HG03135 (cell line): Measurements from ENCODE around the gene ANKRD28.
"Not testable (repeated sequence)": the region's sequence is repeated elsewhere in the genome, so short reads cannot be mapped to it uniquely, and the experiment has no call there.

Experiments
- ATAC-seq: cut with Tn5 transposase; IDR thresholded peaks from one replicate; pipeline ENCODE4 v1.9.1; 2021; ENCODE audit warnings: mild to moderate bottlenecking, moderate library complexity; ENCODE audit not compliant: unreplicated experiment

Gene ANKRD28

GRCh38 chr3:15638891-15639262, 158.9 kb downstream of the ANKRD28 start:
- ATAC-seq: no peak

GRCh38 chr3:15638193-15638890, 159.4 kb downstream of the ANKRD28 start:
- ATAC-seq: no peak

- ATAC-seq: no peak
These were observed 160.4 kb downstream of the ANKRD28 start for GRCh38 chr3:15637131-15637951.

DNA sequence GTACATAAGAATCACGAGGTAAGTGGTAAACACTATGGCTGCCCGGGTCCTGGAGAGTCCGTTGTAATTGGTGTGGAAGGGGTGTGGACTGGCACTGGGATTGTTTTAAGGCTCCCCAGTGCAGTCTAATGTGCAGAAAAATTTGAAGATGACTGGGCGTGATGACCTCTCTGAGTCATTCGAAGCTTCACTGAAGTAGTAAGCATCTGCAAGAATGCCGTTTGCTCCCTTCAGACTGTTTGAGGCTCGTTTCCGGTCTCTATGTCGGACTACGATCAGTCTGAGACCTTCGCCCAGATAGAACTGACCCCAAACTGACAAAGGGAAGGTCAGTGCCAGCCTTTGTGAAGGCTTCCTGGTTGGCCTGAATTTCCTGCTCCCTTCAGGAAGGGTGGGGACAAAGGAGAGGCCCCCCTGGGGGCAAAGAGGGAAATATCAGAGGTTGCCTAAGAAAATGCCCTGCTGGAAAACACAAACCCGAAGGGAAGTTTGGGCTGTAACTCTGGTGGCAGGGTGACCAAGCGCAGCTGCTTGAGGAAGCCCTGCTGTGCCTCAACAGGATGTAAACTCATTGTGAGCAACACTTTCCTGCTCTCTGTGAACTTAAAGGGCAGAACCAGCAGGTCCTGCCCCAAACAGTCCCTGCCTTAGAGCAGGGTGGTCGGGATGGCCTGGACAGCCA, 161.6 kb downstream of the ANKRD28 start:
- peak; percentile 46 for ATAC-seq

- ATAC-seq: no peak
These were observed 162.6 kb downstream of the ANKRD28 start for GRCh38 chr3:15635121-15635661.

DNA sequence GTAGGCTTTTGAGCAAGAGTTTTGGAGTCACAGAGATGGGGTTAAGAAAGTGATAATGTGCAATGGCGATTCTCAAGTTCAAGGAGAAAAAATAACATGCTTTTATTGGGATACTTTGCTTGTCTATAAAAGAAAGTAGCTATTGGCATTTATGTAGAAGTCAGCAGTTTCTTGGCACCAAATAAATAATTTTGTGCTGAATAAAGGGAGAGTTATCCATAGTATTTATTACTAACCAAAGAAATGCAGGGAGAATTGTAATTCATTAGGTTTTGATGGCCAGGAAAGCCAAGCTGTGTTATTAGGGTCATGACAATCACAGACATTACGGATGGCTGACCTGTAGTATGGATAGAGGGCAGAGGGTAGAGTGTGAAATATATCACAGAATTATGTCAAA, 163.1 kb downstream of the ANKRD28 start:
- no peak for ATAC-seq

GRCh38 chr3:15633766-15634598, 163.8 kb downstream of the ANKRD28 start:
- no peak for ATAC-seq

- ATAC-seq: no peak
These were observed 164.6 kb downstream of the ANKRD28 start for GRCh38 chr3:15633159-15633558.

GRCh38 chr3:15632212-15632580, 165.6 kb downstream of the ANKRD28 start:
- ATAC-seq: no peak

DNA sequence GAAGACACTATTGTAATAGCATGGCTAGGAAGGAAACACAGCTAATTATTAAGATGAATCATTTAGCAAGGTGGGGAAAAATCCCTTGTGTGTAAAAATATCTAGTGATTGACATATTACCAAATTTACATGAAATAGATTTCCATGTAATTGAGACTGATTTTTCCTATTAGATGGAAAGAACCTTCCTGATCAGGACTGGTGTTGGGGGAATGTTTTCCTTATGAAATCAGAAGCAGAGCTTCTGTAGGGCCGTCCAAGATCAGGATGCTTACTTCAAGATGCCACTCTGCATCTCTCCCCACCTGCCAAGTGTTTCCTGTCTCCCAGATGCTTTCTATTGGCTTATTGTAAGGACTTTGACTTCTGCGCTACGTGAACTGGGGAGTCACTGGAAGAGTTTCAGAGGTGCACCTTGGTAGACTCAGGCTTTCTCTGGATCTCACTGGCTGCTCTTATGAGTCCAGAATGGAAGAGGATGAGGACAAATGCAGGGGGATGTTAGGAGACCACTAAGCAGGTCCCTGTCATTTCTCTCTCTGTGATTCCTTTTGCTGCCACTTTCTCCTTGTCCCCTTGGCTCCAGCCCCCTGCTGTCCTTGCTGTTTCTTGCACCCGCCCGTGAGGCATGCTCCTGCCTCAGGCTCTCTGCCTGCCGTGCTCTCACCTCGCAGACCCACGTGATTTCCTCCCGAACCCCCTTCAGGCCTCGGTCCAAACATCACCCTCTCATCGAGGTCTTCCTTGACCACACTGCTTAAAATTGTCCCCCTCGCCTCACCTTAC, 166.2 kb downstream of the ANKRD28 start:
- no peak for ATAC-seq

DNA sequence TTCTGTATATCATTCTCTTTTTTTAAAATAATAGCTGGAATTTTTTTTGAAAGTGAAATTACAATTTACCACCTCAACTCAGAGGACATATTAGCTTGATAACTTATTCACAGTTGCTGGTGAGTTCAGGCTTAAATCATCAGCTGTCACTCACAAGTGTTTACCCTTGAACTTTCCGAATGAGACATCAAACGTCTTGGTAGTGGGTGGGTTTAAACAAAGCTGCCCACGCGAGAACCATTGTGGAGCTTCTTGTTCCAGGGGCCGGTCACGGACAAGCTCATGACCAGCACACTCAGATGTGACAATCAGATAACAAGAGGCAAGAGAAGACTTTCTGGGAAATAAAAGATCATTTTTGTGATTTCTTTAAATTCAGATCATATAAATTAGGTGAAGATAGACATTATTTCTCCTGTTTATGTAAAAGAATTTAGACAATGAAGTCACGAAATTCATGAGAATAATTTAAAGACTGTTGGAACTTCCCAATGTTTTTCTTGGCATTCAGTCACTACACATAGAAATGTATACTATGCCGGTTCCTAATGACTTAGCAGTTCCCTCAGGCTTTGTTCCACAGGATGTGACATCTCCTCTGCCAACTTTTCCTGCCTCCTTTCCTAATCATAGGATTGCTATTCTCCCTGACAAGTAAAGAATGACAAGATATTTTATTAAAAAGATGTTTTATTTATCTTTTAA, 167.0 kb downstream of the ANKRD28 start:
- peak; percentile 41 for ATAC-seq

DNA sequence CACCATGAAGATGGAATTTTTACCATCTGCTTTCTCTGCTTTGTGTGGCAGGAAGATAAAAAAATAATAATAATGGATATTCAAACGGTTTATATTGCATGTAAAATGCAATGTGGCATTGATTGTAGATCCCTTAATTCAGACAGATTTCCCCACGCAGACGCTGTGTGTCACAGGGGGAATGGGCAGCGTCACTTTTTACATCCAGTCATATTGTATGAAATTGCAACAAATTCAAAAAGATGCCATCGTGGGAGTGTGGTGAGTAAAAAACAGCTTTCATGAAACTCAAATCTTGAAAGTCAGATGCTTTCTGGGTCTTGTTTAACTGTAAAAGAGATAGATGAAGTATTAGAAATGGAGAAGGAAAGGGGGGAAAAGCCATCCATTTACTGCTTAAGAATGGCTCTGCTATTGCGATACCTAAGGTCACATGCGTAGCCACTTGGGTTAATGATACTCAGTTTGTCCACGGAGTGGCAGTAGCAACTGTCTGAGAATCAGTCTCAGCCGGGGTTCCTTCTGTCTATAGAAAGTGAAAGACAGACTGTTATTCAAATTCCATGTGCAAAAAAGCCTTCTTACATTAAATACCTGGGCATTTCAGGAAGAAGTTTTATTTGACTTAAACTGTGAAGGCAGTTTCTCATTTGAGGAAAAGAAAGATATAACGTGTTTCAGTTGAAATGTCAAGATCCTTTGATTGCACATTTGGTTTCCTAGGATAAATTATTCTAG, 167.8 kb downstream of the ANKRD28 start:
- ATAC-seq: peak; percentile 95

GRCh38 chr3:15628967-15629366, 168.8 kb downstream of the ANKRD28 start:
- ATAC-seq: no peak

DNA sequence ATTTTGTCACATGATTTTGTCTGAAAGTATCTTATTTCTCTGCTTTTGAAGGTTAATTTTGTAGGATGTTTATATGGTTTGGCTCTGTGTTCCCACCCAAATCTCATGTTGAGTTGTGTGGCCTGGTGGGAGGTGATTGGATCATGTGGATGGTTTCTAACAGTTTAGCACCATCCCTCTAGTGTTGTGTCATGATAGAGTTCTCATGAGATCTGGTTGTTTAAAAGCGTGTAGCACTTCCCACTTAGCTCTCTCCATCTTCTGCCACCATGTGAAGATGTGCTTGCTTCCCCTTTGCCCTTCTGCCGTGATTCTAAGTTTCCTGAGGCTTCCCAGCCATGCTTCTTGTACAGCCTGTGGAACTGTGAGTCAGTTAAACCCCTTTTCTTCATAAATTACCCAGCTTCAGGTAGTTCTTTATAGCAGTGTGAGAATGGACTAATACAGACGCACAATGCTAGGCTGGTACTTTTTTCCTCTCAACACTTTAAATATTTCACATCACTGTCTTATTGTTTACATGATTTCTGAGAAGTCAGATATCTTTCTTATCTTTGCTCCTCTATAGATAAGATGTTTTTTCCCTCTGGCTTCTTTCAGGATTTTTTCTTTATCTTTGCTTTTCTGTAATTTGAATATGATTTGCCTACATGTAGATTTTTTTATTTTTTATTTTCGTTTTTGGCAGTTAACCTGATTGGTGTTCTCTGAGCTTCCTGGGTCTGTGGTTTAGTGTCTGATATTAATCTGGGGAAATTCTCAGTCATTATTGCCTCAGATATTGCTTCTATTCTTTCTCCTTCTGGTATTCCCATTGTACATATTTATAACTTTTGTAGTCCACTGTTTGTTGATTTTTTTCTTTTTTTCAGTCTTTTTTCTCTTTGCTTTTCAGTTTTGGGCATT, 174.0 kb downstream of the ANKRD28 start:
- ATAC-seq: no peak

DNA sequence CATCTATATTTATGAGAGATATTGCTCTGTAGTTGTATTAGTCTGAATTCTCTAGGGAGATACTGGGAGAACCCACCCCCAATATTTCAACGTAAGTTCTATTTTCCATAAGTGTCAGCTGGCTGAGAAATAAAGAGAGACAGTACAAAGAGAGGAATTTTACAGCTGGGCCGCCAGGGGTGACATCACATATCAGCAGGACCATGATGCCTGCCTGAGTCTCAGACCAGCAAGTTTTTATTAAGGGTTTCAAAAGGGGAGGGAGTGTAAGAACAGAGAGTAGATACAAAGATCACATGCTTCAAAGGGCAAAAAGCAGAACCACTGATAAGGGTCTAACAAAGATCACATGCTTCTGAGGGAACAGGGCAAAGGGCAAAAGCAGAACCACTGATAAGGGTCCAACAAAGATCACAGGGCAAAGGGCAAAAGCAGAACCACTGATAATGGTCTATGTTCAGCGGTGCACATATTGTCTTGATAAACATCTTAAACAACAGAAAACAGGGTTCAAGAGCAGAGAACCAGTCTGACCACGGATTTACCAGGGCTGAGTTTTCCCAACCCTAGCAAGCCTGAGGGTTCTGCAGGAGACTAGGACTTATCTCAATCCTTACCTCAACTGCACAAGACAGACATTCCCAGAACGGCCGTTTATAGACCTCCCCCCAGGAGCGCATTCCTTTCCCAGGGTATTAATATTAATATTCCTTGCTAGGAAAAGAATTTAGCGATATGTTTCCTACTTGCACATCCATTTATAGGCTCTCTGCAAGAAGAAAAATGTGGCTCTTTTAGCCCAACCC, 177.9 kb downstream of the ANKRD28 start:
- not testable (repeated sequence) for ATAC-seq
